Esophagus muscularis mucosa (tissue), 3 donors: Measurements from ENCODE around the gene OSBPL2.

Experiments used
- CTCF ChIP-seq, 3 experiments: fragments of 200-600 bp in 2 of 3; fragments of 450-650 bp in 1 of 3; sonication (generic) in 2 of 3; IDR thresholded peaks; one replicate each; pipeline ENCODE4 v1.5.1; 2017 to 2019; ENCODE audit warnings: antibody characterized with exemption in 3 of 3, mild to moderate bottlenecking in 2 of 3, moderate library complexity in 1 of 3
- POLR2AphosphoS5 ChIP-seq, 2 donors: sonication (generic); formaldehyde crosslinking; IDR thresholded peaks; one replicate each; pipeline ENCODE4 v1.6.1; 2017; ENCODE audit warnings: antibody characterized with exemption in 2 of 2

GRCh38 chr20:62239278-62239879 is 1.1 kb downstream of the OSBPL2 start:
- TF ChIP-seq CTCF (IDR thresholded peaks at IDR 0.05): no peak
- no peak for TF ChIP-seq POLR2AphosphoS5 (IDR thresholded peaks at IDR 0.05)
